Dedifferentiated amniotic fluid mesenchymal stem cell (primary cell): Measurements from ENCODE around the gene FIBP.

ENCODE experiments used
- DNase-seq: peaks from one replicate; pipeline ENCODE4 v3.0.0-alpha.2; 2016; ENCODE audit errors: extremely low spot score

The FIBP gene

GRCh38 chr11:65870706-65871681 is 17.3 kb downstream of the FIBP start:
- no peak for DNase-seq

GRCh38 chr11:65870307-65870658 is 18.0 kb downstream of the FIBP start:
- DNase-seq, result no peak

- no peak for DNase-seq
Observed at GRCh38 chr11:65869643-65870306, 18.5 kb downstream of the FIBP start.

- no peak for DNase-seq
Observed at GRCh38 chr11:65868907-65869306, 19.4 kb downstream of the FIBP start.

GRCh38 chr11:65868076-65868667 is 20.1 kb downstream of the FIBP start:
- no peak for DNase-seq

- DNase-seq, result no peak
Observed at GRCh38 chr11:65867284-65868071, 20.8 kb downstream of the FIBP start.

GRCh38 chr11:65866509-65867283 is 21.6 kb downstream of the FIBP start:
- no peak for DNase-seq

GRCh38 chr11:65865550-65866172 is 22.6 kb downstream of the FIBP start:
- no peak for DNase-seq

- no peak for DNase-seq
Observed at GRCh38 chr11:65864706-65865471, 23.4 kb downstream of the FIBP start.

GRCh38 chr11:65863889-65864705 is 24.2 kb downstream of the FIBP start:
- DNase-seq, result no peak

- no peak for DNase-seq
Observed at GRCh38 chr11:65862941-65863888, 25.1 kb downstream of the FIBP start.

- no peak for DNase-seq
Observed at GRCh38 chr11:65862191-65862735, 26.0 kb downstream of the FIBP start.

- DNase-seq, result no peak
Observed at GRCh38 chr11:65861533-65862183, 26.6 kb downstream of the FIBP start.

GRCh38 chr11:65861165-65861505 is 27.1 kb downstream of the FIBP start:
- DNase-seq, result no peak

- peak; percentile 93 for DNase-seq
Observed at GRCh38 chr11:65860278-65861164, 27.8 kb downstream of the FIBP start, which contains the start of gene MUS81. Gene MUS81 (plus strand): TSS chr11:65860433. CDS start chr11:65860754, 321 bp downstream.

GRCh38 chr11:65859812-65860277 is 28.4 kb downstream of the FIBP start:
- DNase-seq, result no peak
